T-helper 1 cell treated with Interleukin-12 subunit alpha and Interleukin-12 subunit beta and Interleukin-4 antibody, amounts not matched to agents 30 μg/mL and 1 μg/mL, for 36 hours (primary cell): Measurements from ENCODE around the gene PPIP5K2.
A peak's percentile ranks its signal among the peaks of the same experiment; 100 is the strongest.
"Not testable (repeated sequence)": the region's sequence is repeated elsewhere in the genome, so short reads cannot be mapped to it uniquely, and the experiment has no call there.

Experiments
- H3K27ac Mint-ChIP-seq: one replicate; pipeline ENCODE4 v1.8.0; 2021; ENCODE audit warnings: mild to moderate bottlenecking, mixed read lengths
- H3K27me3 Mint-ChIP-seq: one replicate; pipeline ENCODE4 v1.8.0; 2021; ENCODE audit warnings: low read depth, mixed read lengths
- H3K36me3 Mint-ChIP-seq: one replicate; pipeline ENCODE4 v1.8.0; 2021; ENCODE audit warnings: low read depth, mixed read lengths
- H3K4me1 Mint-ChIP-seq: one replicate; pipeline ENCODE4 v1.8.0; 2021; ENCODE audit warnings: low read depth, mixed read lengths
- H3K4me3 Mint-ChIP-seq: one replicate; pipeline ENCODE4 v1.8.0; 2021; ENCODE audit warnings: mild to moderate bottlenecking, moderate library complexity, mixed read lengths
- H3K9me3 Mint-ChIP-seq: one replicate; pipeline ENCODE4 v1.8.0; 2021; ENCODE audit warnings: mixed read lengths

The PPIP5K2 gene

GRCh38 chr5:103207653-103208052, 87.6 kb downstream of the PPIP5K2 start:
- H3K4me3 Mint-ChIP-seq = no peak overlapping the region
- H3K27me3 Mint-ChIP-seq = no peaks in the 10 kb centered on the region
- H3K27ac Mint-ChIP-seq = peak overlapping the region; percentile 66
- H3K36me3 Mint-ChIP-seq = peaks cover 27% of the 10 kb centered on the region
- H3K9me3 Mint-ChIP-seq = no peaks in the 10 kb centered on the region
- peaks cover 17% of the 10 kb centered on the region for H3K4me1 Mint-ChIP-seq

- H3K4me3 Mint-ChIP-seq = no peak overlapping the region
- H3K27ac Mint-ChIP-seq = peak overlapping the region; percentile 4
- H3K36me3 Mint-ChIP-seq = peaks cover 26% of the 10 kb centered on the region
- no peaks in the 10 kb centered on the region for H3K9me3 Mint-ChIP-seq
- H3K27me3 Mint-ChIP-seq = no peaks in the 10 kb centered on the region
- peaks cover 17% of the 10 kb centered on the region for H3K4me1 Mint-ChIP-seq
Observed at GRCh38 chr5:103208460-103208859, 88.4 kb downstream of the PPIP5K2 start.

GRCh38 chr5:103209065-103209464, 89.0 kb downstream of the PPIP5K2 start:
- no peak overlapping the region for H3K27ac Mint-ChIP-seq
- peaks cover 17% of the 10 kb centered on the region for H3K4me1 Mint-ChIP-seq
- H3K9me3 Mint-ChIP-seq = no peaks in the 10 kb centered on the region
- H3K36me3 Mint-ChIP-seq = peaks cover 26% of the 10 kb centered on the region
- H3K27me3 Mint-ChIP-seq = no peaks in the 10 kb centered on the region
- H3K4me3 Mint-ChIP-seq = no peak overlapping the region

GRCh38 chr5:103210952-103211351, 90.9 kb downstream of the PPIP5K2 start:
- peaks cover 17% of the 10 kb centered on the region for H3K4me1 Mint-ChIP-seq
- H3K9me3 Mint-ChIP-seq = no peaks in the 10 kb centered on the region
- H3K27ac Mint-ChIP-seq = no peak overlapping the region
- no peak overlapping the region for H3K4me3 Mint-ChIP-seq
- peaks cover 15% of the 10 kb centered on the region for H3K36me3 Mint-ChIP-seq
- no peaks in the 10 kb centered on the region for H3K27me3 Mint-ChIP-seq

- Mint-ChIP-seq H3K36me3 (peaks cover 10% of the 10 kb centered on the region), H3K4me1 (peaks cover 20% of the 10 kb centered on the region), H3K27me3 (no peaks in the 10 kb centered on the region), H3K9me3 (no peaks in the 10 kb centered on the region), H3K4me3 (peak overlapping the region; percentile 52), H3K27ac (peak overlapping the region; percentile 55)
Observed at GRCh38 chr5:103211576-103212561, 91.8 kb downstream of the PPIP5K2 start.

GRCh38 chr5:103216137-103216536, 96.0 kb downstream of the PPIP5K2 start:
- peaks cover 5% of the 10 kb centered on the region for H3K9me3 Mint-ChIP-seq
- no peak overlapping the region for H3K27ac Mint-ChIP-seq
- H3K4me1 Mint-ChIP-seq = peaks cover 10% of the 10 kb centered on the region
- no peaks in the 10 kb centered on the region for H3K27me3 Mint-ChIP-seq
- H3K36me3 Mint-ChIP-seq = peaks cover 7% of the 10 kb centered on the region
- H3K4me3 Mint-ChIP-seq = no peak overlapping the region

- Mint-ChIP-seq H3K27ac (no peak overlapping the region), H3K27me3 (no peaks in the 10 kb centered on the region), H3K9me3 (peaks cover 5% of the 10 kb centered on the region), H3K4me3 (no peak overlapping the region), H3K36me3 (peaks cover 7% of the 10 kb centered on the region), H3K4me1 (peaks cover 10% of the 10 kb centered on the region)
Observed at GRCh38 chr5:103216697-103217096, 96.6 kb downstream of the PPIP5K2 start.

- Mint-ChIP-seq H3K9me3 (peaks cover 5% of the 10 kb centered on the region), H3K4me1 (peaks cover 6% of the 10 kb centered on the region), H3K27ac (no peak overlapping the region), H3K4me3 (no peak overlapping the region), H3K36me3 (peaks cover 7% of the 10 kb centered on the region), H3K27me3 (no peaks in the 10 kb centered on the region)
Observed at GRCh38 chr5:103217101-103217500, 97.0 kb downstream of the PPIP5K2 start.

GRCh38 chr5:103218164-103218563, 98.1 kb downstream of the PPIP5K2 start:
- Mint-ChIP-seq H3K4me3 (no peak overlapping the region), H3K27ac (no peak overlapping the region), H3K9me3 (peaks cover 5% of the 10 kb centered on the region), H3K36me3 (peaks cover 5% of the 10 kb centered on the region), H3K4me1 (peaks cover 3% of the 10 kb centered on the region), H3K27me3 (no peaks in the 10 kb centered on the region)

- H3K27me3 Mint-ChIP-seq, H3K27ac Mint-ChIP-seq, H3K36me3 Mint-ChIP-seq, H3K4me1 Mint-ChIP-seq, H3K9me3 Mint-ChIP-seq, H3K4me3 Mint-ChIP-seq: not testable (repeated sequence)
Observed at GRCh38 chr5:103219074-103219473, 99.0 kb downstream of the PPIP5K2 start.

GRCh38 chr5:103223031-103223955, 103.2 kb downstream of the PPIP5K2 start:
- Mint-ChIP-seq H3K27me3 (peaks cover 27% of the 10 kb centered on the region), H3K4me3 (no peak overlapping the region), H3K4me1 (peaks cover 4% of the 10 kb centered on the region), H3K9me3 (peaks cover 5% of the 10 kb centered on the region), H3K27ac (no peak overlapping the region), H3K36me3 (peaks cover 5% of the 10 kb centered on the region)

GRCh38 chr5:103224118-103224893, 104.2 kb downstream of the PPIP5K2 start:
- Mint-ChIP-seq H3K9me3 (peaks cover 5% of the 10 kb centered on the region), H3K27me3 (peaks cover 37% of the 10 kb centered on the region), H3K4me1 (peaks cover 4% of the 10 kb centered on the region), H3K4me3 (no peak overlapping the region), H3K27ac (no peak overlapping the region), H3K36me3 (peaks cover 2% of the 10 kb centered on the region)

- Mint-ChIP-seq H3K36me3 (no peaks in the 10 kb centered on the region), H3K27me3 (peaks cover 40% of the 10 kb centered on the region), H3K4me3 (no peak overlapping the region), H3K4me1 (peaks cover 4% of the 10 kb centered on the region), H3K9me3 (peaks cover under 1% of the 10 kb centered on the region), H3K27ac (no peak overlapping the region)
Observed at GRCh38 chr5:103224894-103225246, 104.8 kb downstream of the PPIP5K2 start.

GRCh38 chr5:103228061-103228460, 108.0 kb downstream of the PPIP5K2 start:
- Mint-ChIP-seq H3K4me3 (no peak overlapping the region), H3K27me3 (peaks cover 48% of the 10 kb centered on the region)

More at GRCh38 chr5:103228061-103228460, 108.0 kb downstream of the PPIP5K2 start:
- Mint-ChIP-seq H3K27ac (no peak overlapping the region), H3K36me3 (no peaks in the 10 kb centered on the region), H3K9me3 (no peaks in the 10 kb centered on the region), H3K4me1 (peaks cover 4% of the 10 kb centered on the region)
